A673 (cell line): Measurements from ENCODE around the gene GPR176.

ENCODE experiments used
- EZH2 ChIP-seq: fragments of 200-600 bp; sonication (generic); IDR thresholded peaks from 2 replicates; pipeline ENCODE4 v1.6.1; 2017; ENCODE audit warnings: borderline replicate concordance, low read depth, mild to moderate bottlenecking, mixed read lengths, antibody characterized with exemption, low read length; ENCODE audit not compliant: poor library complexity, severe bottlenecking
- TF ChIP-seq, protein P1 (sequence below): fragments of 300-800, 200-600 bp; sonication (generic); conservative IDR thresholded peaks from 2 replicates; pipeline ENCODE4 v1.5.1; 2017; ENCODE audit warnings: low read depth, mild to moderate bottlenecking, antibody characterized with exemption, low read length, moderate library complexity, mixed read lengths

DNA sequence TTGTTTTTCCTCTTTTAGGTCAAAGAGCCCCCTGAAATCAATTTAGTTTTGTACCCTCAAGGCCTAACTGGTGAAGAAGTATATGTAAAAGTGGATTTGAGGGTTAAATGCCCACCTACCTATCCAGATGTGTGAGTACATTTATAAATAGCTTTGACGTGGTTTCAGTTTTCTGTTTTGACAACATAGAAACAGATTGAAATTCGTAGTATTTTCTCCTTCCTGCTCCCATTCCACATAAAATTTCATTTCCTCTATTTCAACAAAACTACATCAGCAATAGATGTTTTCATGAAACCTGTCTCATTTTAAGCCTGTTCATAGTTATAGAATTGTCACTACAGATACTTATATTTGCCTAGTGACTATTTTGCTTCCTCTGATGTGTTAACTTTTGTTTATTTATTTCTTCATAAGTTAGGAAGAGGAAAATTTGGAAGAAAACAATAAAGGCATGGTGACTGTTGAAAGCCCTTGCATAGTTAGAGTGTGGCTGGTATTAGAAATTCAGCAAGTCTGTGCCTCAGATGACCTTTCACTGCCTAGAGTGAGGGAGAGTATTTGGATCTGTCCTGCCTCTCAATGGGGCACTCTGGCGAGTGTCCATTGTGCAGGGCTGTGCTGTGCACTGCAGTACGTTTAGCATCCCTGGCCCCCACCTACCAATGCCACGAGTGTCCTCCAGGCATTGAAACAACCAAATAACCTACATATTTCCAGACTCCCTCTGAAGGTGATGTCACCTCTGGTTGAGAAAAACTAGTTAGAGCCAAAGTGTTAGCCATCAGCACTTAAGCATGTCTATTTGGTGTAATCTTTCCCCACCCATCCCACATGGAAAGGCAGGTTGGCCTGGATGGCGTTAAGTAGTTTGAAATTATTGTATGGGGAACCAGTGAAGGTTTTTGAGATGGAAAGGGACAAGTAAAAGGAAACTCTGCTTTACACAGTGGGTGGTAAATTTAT is 19.7 kb upstream of the GPR176 start:
- TF ChIP-seq, protein P1, sequence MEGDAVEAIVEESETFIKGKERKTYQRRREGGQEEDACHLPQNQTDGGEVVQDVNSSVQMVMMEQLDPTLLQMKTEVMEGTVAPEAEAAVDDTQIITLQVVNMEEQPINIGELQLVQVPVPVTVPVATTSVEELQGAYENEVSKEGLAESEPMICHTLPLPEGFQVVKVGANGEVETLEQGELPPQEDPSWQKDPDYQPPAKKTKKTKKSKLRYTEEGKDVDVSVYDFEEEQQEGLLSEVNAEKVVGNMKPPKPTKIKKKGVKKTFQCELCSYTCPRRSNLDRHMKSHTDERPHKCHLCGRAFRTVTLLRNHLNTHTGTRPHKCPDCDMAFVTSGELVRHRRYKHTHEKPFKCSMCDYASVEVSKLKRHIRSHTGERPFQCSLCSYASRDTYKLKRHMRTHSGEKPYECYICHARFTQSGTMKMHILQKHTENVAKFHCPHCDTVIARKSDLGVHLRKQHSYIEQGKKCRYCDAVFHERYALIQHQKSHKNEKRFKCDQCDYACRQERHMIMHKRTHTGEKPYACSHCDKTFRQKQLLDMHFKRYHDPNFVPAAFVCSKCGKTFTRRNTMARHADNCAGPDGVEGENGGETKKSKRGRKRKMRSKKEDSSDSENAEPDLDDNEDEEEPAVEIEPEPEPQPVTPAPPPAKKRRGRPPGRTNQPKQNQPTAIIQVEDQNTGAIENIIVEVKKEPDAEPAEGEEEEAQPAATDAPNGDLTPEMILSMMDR = no peak
- TF ChIP-seq EZH2 = no peak
